IMR-90 (cell line): Measurements from ENCODE around the gene MDM4. TPM values are rescaled to one million over a fixed set of nuclear protein-coding genes. Genes with fewer than 3 reads are reported as not detected.

ENCODE experiments used
- ATAC-seq: fragments of 200-7000 bp; cut with Tn5 transposase; 2 replicates; pipeline ENCODE4 v1.9.1; 2020; ENCODE audit warnings: low read depth, mild to moderate bottlenecking, moderate library complexity
- BruUV-seq: library from RNA; stranded (reverse); fragments of 400-500 nt; replicated peaks from 2 replicates; lab custom pipeline; 2021; lab: Mats Ljungman, UMichigan
- CTCF ChIA-PET: fragments of 300-600 bp; formaldehyde crosslinking; extraction: SDS; loops from one replicate; lab custom pipeline; 2021; ENCODE audit warnings: antibody characterized with exemption; lab: Yijun Ruan, JAX
- POLR2A ChIA-PET: fragments of 300-600 bp; sonication (Branson Sonifier 250); formaldehyde crosslinking; loops from one replicate; lab custom pipeline; 2022; ENCODE audit warnings: antibody characterized with exemption; ENCODE audit not compliant: unreplicated experiment; lab: Charles Lee
- DNase-seq: peaks from one replicate; pipeline ENCODE4 v3.0.0; 2013
- H2AFZ ChIP-seq: replicated peaks from 2 replicates; pipeline ENCODE3; 2013; ENCODE audit warnings: low read length, mild to moderate bottlenecking; ENCODE audit not compliant: poor library complexity
- H2AK5ac ChIP-seq: 2 replicates; pipeline ENCODE4 v1.6.1; 2013; ENCODE audit warnings: low read depth, low read length, inconsistent platforms
- H2AK9ac ChIP-seq: replicated peaks from 2 replicates; pipeline ENCODE3; 2013; ENCODE audit warnings: mild to moderate bottlenecking, low read depth, low read length, moderate library complexity; ENCODE audit not compliant: poor library complexity
- H2BK120ac ChIP-seq: 2 replicates; pipeline ENCODE4 v1.6.1; 2013; ENCODE audit warnings: low read depth, low read length, inconsistent platforms
- H2BK15ac ChIP-seq: 3 replicates; pipeline ENCODE4 v1.6.1; 2013; ENCODE audit warnings: low read depth, low read length, inconsistent platforms
- H2BK20ac ChIP-seq: 2 replicates; pipeline ENCODE4 v1.6.1; 2013; ENCODE audit warnings: low read depth, mild to moderate bottlenecking, inconsistent platforms, low read length, moderate library complexity
- H2BK5ac ChIP-seq: 2 replicates; pipeline ENCODE4 v1.6.1; 2013; ENCODE audit warnings: mild to moderate bottlenecking, low read depth, low read length, inconsistent platforms; ENCODE audit not compliant: poor library complexity, severe bottlenecking
- H3K14ac ChIP-seq: replicated peaks from 2 replicates; pipeline ENCODE4 v1.6.1; 2013; ENCODE audit warnings: low read depth, low read length, inconsistent platforms
- H3K18ac ChIP-seq: 2 replicates; pipeline ENCODE4 v1.6.1; 2013; ENCODE audit warnings: low read depth, low read length, control low read depth
- H3K23ac ChIP-seq: 2 replicates; pipeline ENCODE4 v1.6.1; 2013; ENCODE audit warnings: low read depth, low read length, inconsistent platforms
- H3K27ac ChIP-seq: 2 replicates; pipeline ENCODE4 v1.5.1; 2013; ENCODE audit warnings: mild to moderate bottlenecking, control low read depth, low read length; ENCODE audit not compliant: insufficient read depth
- H3K27me3 ChIP-seq: 2 replicates; pipeline ENCODE4 v1.6.1; 2013; ENCODE audit warnings: low read length; ENCODE audit not compliant: control insufficient read depth, insufficient read depth
- H3K36me3 ChIP-seq: 2 replicates; pipeline ENCODE4 v1.6.1; 2013; ENCODE audit warnings: low read length, mixed read lengths; ENCODE audit not compliant: control insufficient read depth, insufficient read depth
- H3K4ac ChIP-seq: 2 replicates; pipeline ENCODE4 v1.6.1; 2013; ENCODE audit warnings: low read depth, low read length, inconsistent platforms
- H3K4me1 ChIP-seq: 2 replicates; pipeline ENCODE4 v1.6.1; 2013; ENCODE audit warnings: low read length, mixed read lengths; ENCODE audit not compliant: control insufficient read depth, insufficient read depth
- H3K4me2 ChIP-seq: 2 replicates; pipeline ENCODE4 v1.6.1; 2013; ENCODE audit warnings: low read depth, mild to moderate bottlenecking, control low read depth, low read length, moderate library complexity
- H3K4me3 ChIP-seq: 2 replicates; pipeline ENCODE4 v1.5.1; 2013; ENCODE audit warnings: low read depth, mild to moderate bottlenecking, control low read depth, low read length, moderate library complexity; ENCODE audit not compliant: insufficient read depth
- H3K56ac ChIP-seq: 2 replicates; pipeline ENCODE4 v1.6.1; 2013; ENCODE audit warnings: low read length, inconsistent platforms; ENCODE audit not compliant: insufficient read depth; ENCODE audit errors: extremely low read depth
- H3K79me1 ChIP-seq, 2 experiments: 2 replicates each; pipeline ENCODE4 v1.6.1; 2013; ENCODE audit warnings: low read length in 2 of 2, inconsistent platforms in 1 of 2, low read depth in 1 of 2
- H3K9ac ChIP-seq: 2 replicates; pipeline ENCODE4 v1.6.1; 2013; ENCODE audit warnings: low read depth, low read length, control low read depth
- H3K9me1 ChIP-seq: 2 replicates; pipeline ENCODE4 v1.6.1; 2013; ENCODE audit warnings: low read length, inconsistent platforms; ENCODE audit not compliant: insufficient read depth
- H3K9me3 ChIP-seq: 2 replicates; pipeline ENCODE4 v1.6.1; 2013; ENCODE audit warnings: low read length; ENCODE audit not compliant: control insufficient read depth, insufficient read depth
- H4K20me1 ChIP-seq: 2 replicates; pipeline ENCODE4 v1.6.1; 2013; ENCODE audit warnings: low read length, inconsistent platforms; ENCODE audit not compliant: insufficient read depth
- H4K5ac ChIP-seq: 2 replicates; pipeline ENCODE4 v1.6.1; 2013; ENCODE audit warnings: mild to moderate bottlenecking, low read depth, low read length, control low read depth
- H4K8ac ChIP-seq, 2 experiments: 2 replicates each; pipeline ENCODE4 v1.6.1; 2013; ENCODE audit warnings: low read depth in 2 of 2, low read length in 2 of 2, control low read depth in 1 of 2, inconsistent platforms in 1 of 2
- H4K91ac ChIP-seq: 2 replicates; pipeline ENCODE4 v1.6.1; 2013; ENCODE audit warnings: low read depth, low read length, inconsistent platforms; ENCODE audit not compliant: insufficient read depth
- CHD1 ChIP-seq: IDR thresholded peaks from 2 replicates; pipeline ENCODE4 v1.6.1; 2012; ENCODE audit warnings: low read depth, low read length, improper control_type of control experiment
- MAZ ChIP-seq: IDR thresholded peaks from 2 replicates; pipeline ENCODE4 v1.6.1; 2012; ENCODE audit warnings: low read depth, mild to moderate bottlenecking, low read length, improper control_type of control experiment, moderate library complexity, borderline replicate concordance
- RAD21 ChIP-seq: IDR thresholded peaks from 2 replicates; pipeline ENCODE4 v1.6.1; 2012; ENCODE audit warnings: low read length, improper control_type of control experiment
- SMC3 ChIP-seq: fragments of 150-350 bp; IDR thresholded peaks from 2 replicates; pipeline ENCODE4 v1.6.1; 2016; ENCODE audit warnings: low read depth, mild to moderate bottlenecking, antibody characterized with exemption, low read length, moderate library complexity
- dilution Hi-C: fragments of 300-500 bp; cut with HindIII; formaldehyde crosslinking; loops from one replicate; pipeline ENCODE4 v1.14.3; 2018; ENCODE audit warnings: low sequenced_read_pairs; ENCODE audit not compliant: unreplicated experiment
- in situ Hi-C: fragments of 300-500 bp; cut with MboI; formaldehyde crosslinking; loops from 3 replicates; pipeline ENCODE4 v1.14.3; 2019; ENCODE audit warnings: low sequenced_read_pairs, inconsistent platforms, mixed read lengths
- intact Hi-C: fragments of 100-400 bp; cut with micrococcal nuclease; formaldehyde crosslinking; loops from 2 replicates; pipeline ENCODE4 v1.10.0; 2022
- polyA plus RNA-seq, 3 experiments: library from polyadenylated mRNA; depleted of rRNA; stranded (reverse); fragments of >200 nt; gene quantifications; 2 replicates each; pipeline ENCODE4 v1.2.3, GENCODE V29; 2012; ENCODE audit warnings: low replicate concordance in 1 of 3
- total RNA-seq: library from RNA; depleted of rRNA; stranded (reverse); fragments of >200 nt; gene quantifications from 2 replicates; pipeline ENCODE4 v1.2.3, GENCODE V29; 2012

MDM4 gene
- total and polyA plus RNA-seq, 2 of the 4 experiments (the other 2 are of a cell fraction): 7.4 to 20.1 TPM

- intact Hi-C loops (no loop called here), dilution Hi-C loops (no loop called here), in situ Hi-C loops (no loop called here)
- no peaks in the 10 kb centered on the region for H3K4me1 ChIP-seq
- no peak overlapping the region for H3K4me3 ChIP-seq
- H3K4me2 ChIP-seq: no peak overlapping the region
- H3K27ac ChIP-seq: no peak overlapping the region
- CTCF ChIA-PET: no interaction called here
- no peaks in the 10 kb centered on the region for H3K9me1 ChIP-seq
- H3K79me1 ChIP-seq: peaks cover 8 to 16% of the 10 kb centered on the region in 2 experiments; a peak in 3 of 4 replicates
- H3K56ac ChIP-seq: no peak overlapping the region
- no peak overlapping the region for H3K23ac ChIP-seq
- H3K9ac ChIP-seq: no peak overlapping the region
- no peak overlapping the region for H2AK9ac ChIP-seq
- no peak overlapping the region for H3K18ac ChIP-seq
- no peaks in the 10 kb centered on the region for H3K9me3 ChIP-seq
- no peak overlapping the region for H3K4ac ChIP-seq
- H2BK120ac ChIP-seq: no peak overlapping the region
- no peak overlapping the region for H4K5ac ChIP-seq
- no peak overlapping the region for H2AFZ ChIP-seq
- H3K36me3 ChIP-seq: peaks cover 42% of the 10 kb centered on the region
- no peak overlapping the region for H2BK5ac ChIP-seq
- no peak overlapping the region for H2AK5ac ChIP-seq
- BruUV-seq: no TSS peak
- POLR2A ChIA-PET: no interaction called here
- no peaks in the 10 kb centered on the region for H3K27me3 ChIP-seq
- H3K14ac ChIP-seq: no peak overlapping the region
- DNase-seq (no peak), ATAC-seq (no peak)
- TF ChIP-seq CHD1 (no peak), SMC3 (no peak), MAZ (no peak), RAD21 (no peak)
- H4K8ac ChIP-seq: no peak overlapping the region
- no peak overlapping the region for H2BK15ac ChIP-seq
- H4K20me1 ChIP-seq: peaks cover 5% of the 10 kb centered on the region; the same call in 1 of the 2 replicates
- H2BK20ac ChIP-seq: no peak overlapping the region
- H4K91ac ChIP-seq: no peak overlapping the region
Observed at GRCh38 chr1:204532832-204533231, 16.6 kb downstream of the MDM4 start.
